IMR-90 (cell line): Measurements from ENCODE around the gene SF3B1. TPM values are rescaled to one million over a fixed set of nuclear protein-coding genes. Genes with fewer than 3 reads are reported as not detected.

Experiments
- ATAC-seq: fragments of 200-7000 bp; cut with Tn5 transposase; 2 replicates; pipeline ENCODE4 v1.9.1; 2020; ENCODE audit warnings: low read depth, mild to moderate bottlenecking, moderate library complexity
- BruUV-seq: library from RNA; stranded (reverse); fragments of 400-500 nt; replicated peaks from 2 replicates; lab custom pipeline; 2021; lab: Mats Ljungman, UMichigan
- CTCF ChIA-PET: fragments of 300-600 bp; formaldehyde crosslinking; extraction: SDS; loops from one replicate; lab custom pipeline; 2021; ENCODE audit warnings: antibody characterized with exemption; lab: Yijun Ruan, JAX
- POLR2A ChIA-PET: fragments of 300-600 bp; sonication (Branson Sonifier 250); formaldehyde crosslinking; loops from one replicate; lab custom pipeline; 2022; ENCODE audit warnings: antibody characterized with exemption; ENCODE audit not compliant: unreplicated experiment; lab: Charles Lee
- DNase-seq: peaks from one replicate; pipeline ENCODE4 v3.0.0; 2013
- H2AFZ ChIP-seq: replicated peaks from 2 replicates; pipeline ENCODE3; 2013; ENCODE audit warnings: low read length, mild to moderate bottlenecking; ENCODE audit not compliant: poor library complexity
- H2AK5ac ChIP-seq: 2 replicates; pipeline ENCODE4 v1.6.1; 2013; ENCODE audit warnings: low read depth, low read length, inconsistent platforms
- H2AK9ac ChIP-seq: replicated peaks from 2 replicates; pipeline ENCODE3; 2013; ENCODE audit warnings: mild to moderate bottlenecking, low read depth, low read length, moderate library complexity; ENCODE audit not compliant: poor library complexity
- H2BK120ac ChIP-seq: 2 replicates; pipeline ENCODE4 v1.6.1; 2013; ENCODE audit warnings: low read depth, low read length, inconsistent platforms
- H2BK15ac ChIP-seq: 3 replicates; pipeline ENCODE4 v1.6.1; 2013; ENCODE audit warnings: low read depth, low read length, inconsistent platforms
- H2BK20ac ChIP-seq: 2 replicates; pipeline ENCODE4 v1.6.1; 2013; ENCODE audit warnings: low read depth, mild to moderate bottlenecking, inconsistent platforms, low read length, moderate library complexity
- H2BK5ac ChIP-seq: 2 replicates; pipeline ENCODE4 v1.6.1; 2013; ENCODE audit warnings: mild to moderate bottlenecking, low read depth, low read length, inconsistent platforms; ENCODE audit not compliant: poor library complexity, severe bottlenecking
- H3K14ac ChIP-seq: replicated peaks from 2 replicates; pipeline ENCODE4 v1.6.1; 2013; ENCODE audit warnings: low read depth, low read length, inconsistent platforms
- H3K18ac ChIP-seq: 2 replicates; pipeline ENCODE4 v1.6.1; 2013; ENCODE audit warnings: low read depth, low read length, control low read depth
- H3K23ac ChIP-seq: 2 replicates; pipeline ENCODE4 v1.6.1; 2013; ENCODE audit warnings: low read depth, low read length, inconsistent platforms
- H3K27ac ChIP-seq: 2 replicates; pipeline ENCODE4 v1.5.1; 2013; ENCODE audit warnings: mild to moderate bottlenecking, control low read depth, low read length; ENCODE audit not compliant: insufficient read depth
- H3K27me3 ChIP-seq: 2 replicates; pipeline ENCODE4 v1.6.1; 2013; ENCODE audit warnings: low read length; ENCODE audit not compliant: control insufficient read depth, insufficient read depth
- H3K36me3 ChIP-seq: 2 replicates; pipeline ENCODE4 v1.6.1; 2013; ENCODE audit warnings: low read length, mixed read lengths; ENCODE audit not compliant: control insufficient read depth, insufficient read depth
- H3K4ac ChIP-seq: 2 replicates; pipeline ENCODE4 v1.6.1; 2013; ENCODE audit warnings: low read depth, low read length, inconsistent platforms
- H3K4me1 ChIP-seq: 2 replicates; pipeline ENCODE4 v1.6.1; 2013; ENCODE audit warnings: low read length, mixed read lengths; ENCODE audit not compliant: control insufficient read depth, insufficient read depth
- H3K4me2 ChIP-seq: 2 replicates; pipeline ENCODE4 v1.6.1; 2013; ENCODE audit warnings: low read depth, mild to moderate bottlenecking, control low read depth, low read length, moderate library complexity
- H3K4me3 ChIP-seq: 2 replicates; pipeline ENCODE4 v1.5.1; 2013; ENCODE audit warnings: low read depth, mild to moderate bottlenecking, control low read depth, low read length, moderate library complexity; ENCODE audit not compliant: insufficient read depth
- H3K56ac ChIP-seq: 2 replicates; pipeline ENCODE4 v1.6.1; 2013; ENCODE audit warnings: low read length, inconsistent platforms; ENCODE audit not compliant: insufficient read depth; ENCODE audit errors: extremely low read depth
- H3K79me1 ChIP-seq, 2 experiments: 2 replicates each; pipeline ENCODE4 v1.6.1; 2013; ENCODE audit warnings: low read length in 2 of 2, inconsistent platforms in 1 of 2, low read depth in 1 of 2
- H3K9ac ChIP-seq: 2 replicates; pipeline ENCODE4 v1.6.1; 2013; ENCODE audit warnings: low read depth, low read length, control low read depth
- H3K9me1 ChIP-seq: 2 replicates; pipeline ENCODE4 v1.6.1; 2013; ENCODE audit warnings: low read length, inconsistent platforms; ENCODE audit not compliant: insufficient read depth
- H3K9me3 ChIP-seq: 2 replicates; pipeline ENCODE4 v1.6.1; 2013; ENCODE audit warnings: low read length; ENCODE audit not compliant: control insufficient read depth, insufficient read depth
- H4K20me1 ChIP-seq: 2 replicates; pipeline ENCODE4 v1.6.1; 2013; ENCODE audit warnings: low read length, inconsistent platforms; ENCODE audit not compliant: insufficient read depth
- H4K5ac ChIP-seq: 2 replicates; pipeline ENCODE4 v1.6.1; 2013; ENCODE audit warnings: mild to moderate bottlenecking, low read depth, low read length, control low read depth
- H4K8ac ChIP-seq, 2 experiments: 2 replicates each; pipeline ENCODE4 v1.6.1; 2013; ENCODE audit warnings: low read depth in 2 of 2, low read length in 2 of 2, control low read depth in 1 of 2, inconsistent platforms in 1 of 2
- H4K91ac ChIP-seq: 2 replicates; pipeline ENCODE4 v1.6.1; 2013; ENCODE audit warnings: low read depth, low read length, inconsistent platforms; ENCODE audit not compliant: insufficient read depth
- BHLHE40 ChIP-seq: fragments of 150-350 bp; IDR thresholded peaks from 2 replicates; pipeline ENCODE4 v1.6.1; 2016; ENCODE audit warnings: mild to moderate bottlenecking, low read depth, low read length
- CEBPB ChIP-seq: IDR thresholded peaks from 2 replicates; pipeline ENCODE4 v1.6.1; 2012; ENCODE audit warnings: low read depth, low read length, improper control_type of control experiment
- CHD1 ChIP-seq: IDR thresholded peaks from 2 replicates; pipeline ENCODE4 v1.6.1; 2012; ENCODE audit warnings: low read depth, low read length, improper control_type of control experiment
- FOS ChIP-seq: fragments of 150-350 bp; IDR thresholded peaks from 2 replicates; pipeline ENCODE4 v1.6.1; 2016; ENCODE audit warnings: low read depth, low read length
- MAFK ChIP-seq: IDR thresholded peaks from 2 replicates; pipeline ENCODE4 v1.6.1; 2012; ENCODE audit warnings: low read depth, low read length, improper control_type of control experiment
- MXI1 ChIP-seq: IDR thresholded peaks from 2 replicates; pipeline ENCODE4 v1.6.1; 2012; ENCODE audit warnings: low read depth, mild to moderate bottlenecking, low read length, moderate library complexity, borderline replicate concordance
- NFE2L2 ChIP-seq: fragments of 150-350 bp; IDR thresholded peaks from 2 replicates; pipeline ENCODE4 v1.6.1; 2016; ENCODE audit warnings: low read depth, mild to moderate bottlenecking, low read length
- POLR2A ChIP-seq: IDR thresholded peaks from 2 replicates; pipeline ENCODE4 v1.6.1; 2012; ENCODE audit warnings: mild to moderate bottlenecking, low read depth, low read length
- RFX5 ChIP-seq: IDR thresholded peaks from 2 replicates; pipeline ENCODE4 v1.8.0; 2012; ENCODE audit warnings: low read depth, mild to moderate bottlenecking, low read length, moderate library complexity
- SMC3 ChIP-seq: fragments of 150-350 bp; IDR thresholded peaks from 2 replicates; pipeline ENCODE4 v1.6.1; 2016; ENCODE audit warnings: low read depth, mild to moderate bottlenecking, antibody characterized with exemption, low read length, moderate library complexity
- USF2 ChIP-seq: fragments of 150-350 bp; IDR thresholded peaks from 2 replicates; pipeline ENCODE4 v1.6.1; 2017; ENCODE audit warnings: mild to moderate bottlenecking, antibody characterized with exemption, low read length, low read depth
- WGBS, 2 experiments: methylation state at CpG; one replicate each; pipeline versions ENCODE4 v1.1.5 to v1.1.7; 2013; ENCODE audit warnings: missing lambda C conversion rate in 2 of 2; ENCODE audit not compliant: insufficient read length in 1 of 2; ENCODE audit errors: extremely low coverage in 2 of 2; 5-methylcytosine and 5-hydroxymethylcytosine counted together
- dilution Hi-C: fragments of 300-500 bp; cut with HindIII; formaldehyde crosslinking; loops from one replicate; pipeline ENCODE4 v1.14.3; 2018; ENCODE audit warnings: low sequenced_read_pairs; ENCODE audit not compliant: unreplicated experiment
- in situ Hi-C: fragments of 300-500 bp; cut with MboI; formaldehyde crosslinking; loops from 3 replicates; pipeline ENCODE4 v1.14.3; 2019; ENCODE audit warnings: low sequenced_read_pairs, inconsistent platforms, mixed read lengths
- intact Hi-C: fragments of 100-400 bp; cut with micrococcal nuclease; formaldehyde crosslinking; loops from 2 replicates; pipeline ENCODE4 v1.10.0; 2022
- polyA plus RNA-seq, 3 experiments: library from polyadenylated mRNA; depleted of rRNA; stranded (reverse); fragments of >200 nt; gene quantifications; 2 replicates each; pipeline ENCODE4 v1.2.3, GENCODE V29; 2012; ENCODE audit warnings: low replicate concordance in 1 of 3
- total RNA-seq: library from RNA; depleted of rRNA; stranded (reverse); fragments of >200 nt; gene quantifications from 2 replicates; pipeline ENCODE4 v1.2.3, GENCODE V29; 2012
- TF ChIP-seq, protein P1 (sequence below): fragments of 150-350 bp; IDR thresholded peaks from 2 replicates; pipeline ENCODE4 v1.6.1; 2016; ENCODE audit warnings: low read depth, mild to moderate bottlenecking, low read length, moderate library complexity, borderline replicate concordance
- TF ChIP-seq, protein P2 (sequence below): conservative IDR thresholded peaks from 2 replicates; pipeline ENCODE4 v1.5.1; 2012; ENCODE audit warnings: mild to moderate bottlenecking, low read depth, low read length, improper control_type of control experiment

SF3B1 gene
- total and polyA plus RNA-seq, 2 of the 4 experiments (the other 2 are of a cell fraction) = 326 to 942 TPM

- H3K4me3 ChIP-seq = no peak overlapping the region
- no CpG with 5 or more reads among the region's 3 CpGs for WGBS, 2 experiments
- no peak overlapping the region for H2BK5ac ChIP-seq
- peaks cover 5% of the 10 kb centered on the region; the same call in 1 of the 2 replicates for H3K4me1 ChIP-seq
- no peak overlapping the region for H4K5ac ChIP-seq
- no peak overlapping the region for H3K23ac ChIP-seq
- no peak overlapping the region for H3K4ac ChIP-seq
- 0 out of 4 replicates have a peak, but pooled peaks cover 0 to 3% of the 10 kb centered on the region in 2 experiments for H3K79me1 ChIP-seq
- H2BK120ac ChIP-seq = no peak overlapping the region
- no peaks in the 10 kb centered on the region for H3K27me3 ChIP-seq
- CTCF ChIA-PET = no interaction called here
- no peak overlapping the region for H2AK5ac ChIP-seq
- H3K56ac ChIP-seq = no peak overlapping the region
- H2AFZ ChIP-seq = no peak overlapping the region
- BruUV-seq = no TSS peak
- DNase-seq (no peak), ATAC-seq (no peak)
- no peak overlapping the region for H2BK20ac ChIP-seq
- no peak overlapping the region for H4K91ac ChIP-seq
- H4K8ac ChIP-seq = no peak overlapping the region
- H3K36me3 ChIP-seq = peaks cover 17% of the 10 kb centered on the region
- dilution Hi-C loops (no loop called here), intact Hi-C loops (no loop called here), in situ Hi-C loops (no loop called here)
- no peak overlapping the region for H3K14ac ChIP-seq
- no peak overlapping the region for H3K4me2 ChIP-seq
- POLR2A ChIA-PET = no interaction called here
- H3K27ac ChIP-seq = no peak overlapping the region
- H2AK9ac ChIP-seq = no peak overlapping the region
- H3K18ac ChIP-seq = no peak overlapping the region
- peaks cover 6% of the 10 kb centered on the region; the same call in 1 of the 2 replicates for H3K9me1 ChIP-seq
- TF ChIP-seq CHD1 (no peak), CEBPB (no peak), RFX5 (no peak), NFE2L2 (no peak), MXI1 (no peak), FOS (no peak), MAFK (no peak), BHLHE40 (no peak), USF2 (no peak), SMC3 (no peak), POLR2A (no peak)
- TF ChIP-seq, protein P1, sequence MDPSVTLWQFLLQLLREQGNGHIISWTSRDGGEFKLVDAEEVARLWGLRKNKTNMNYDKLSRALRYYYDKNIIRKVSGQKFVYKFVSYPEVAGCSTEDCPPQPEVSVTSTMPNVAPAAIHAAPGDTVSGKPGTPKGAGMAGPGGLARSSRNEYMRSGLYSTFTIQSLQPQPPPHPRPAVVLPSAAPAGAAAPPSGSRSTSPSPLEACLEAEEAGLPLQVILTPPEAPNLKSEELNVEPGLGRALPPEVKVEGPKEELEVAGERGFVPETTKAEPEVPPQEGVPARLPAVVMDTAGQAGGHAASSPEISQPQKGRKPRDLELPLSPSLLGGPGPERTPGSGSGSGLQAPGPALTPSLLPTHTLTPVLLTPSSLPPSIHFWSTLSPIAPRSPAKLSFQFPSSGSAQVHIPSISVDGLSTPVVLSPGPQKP = no peak
- TF ChIP-seq, protein P2, sequence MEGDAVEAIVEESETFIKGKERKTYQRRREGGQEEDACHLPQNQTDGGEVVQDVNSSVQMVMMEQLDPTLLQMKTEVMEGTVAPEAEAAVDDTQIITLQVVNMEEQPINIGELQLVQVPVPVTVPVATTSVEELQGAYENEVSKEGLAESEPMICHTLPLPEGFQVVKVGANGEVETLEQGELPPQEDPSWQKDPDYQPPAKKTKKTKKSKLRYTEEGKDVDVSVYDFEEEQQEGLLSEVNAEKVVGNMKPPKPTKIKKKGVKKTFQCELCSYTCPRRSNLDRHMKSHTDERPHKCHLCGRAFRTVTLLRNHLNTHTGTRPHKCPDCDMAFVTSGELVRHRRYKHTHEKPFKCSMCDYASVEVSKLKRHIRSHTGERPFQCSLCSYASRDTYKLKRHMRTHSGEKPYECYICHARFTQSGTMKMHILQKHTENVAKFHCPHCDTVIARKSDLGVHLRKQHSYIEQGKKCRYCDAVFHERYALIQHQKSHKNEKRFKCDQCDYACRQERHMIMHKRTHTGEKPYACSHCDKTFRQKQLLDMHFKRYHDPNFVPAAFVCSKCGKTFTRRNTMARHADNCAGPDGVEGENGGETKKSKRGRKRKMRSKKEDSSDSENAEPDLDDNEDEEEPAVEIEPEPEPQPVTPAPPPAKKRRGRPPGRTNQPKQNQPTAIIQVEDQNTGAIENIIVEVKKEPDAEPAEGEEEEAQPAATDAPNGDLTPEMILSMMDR = no peak
- peaks cover 99% of the 10 kb centered on the region for H4K20me1 ChIP-seq
- H2BK15ac ChIP-seq = no peak overlapping the region
- H3K9ac ChIP-seq = no peak overlapping the region
- H3K9me3 ChIP-seq = no peaks in the 10 kb centered on the region
These were observed 6.8 kb downstream of the SF3B1 start for GRCh38 chr2:197427986-197428385.
